Type B pancreatic cell (in vitro differentiated cells): Measurements from ENCODE around the gene RTRAF. TPM values are rescaled to one million over a fixed set of nuclear protein-coding genes. Genes with fewer than 3 reads are reported as not detected.

Experiments used
- DNase-seq: peaks from one replicate; pipeline ENCODE4 v3.0.0; 2021; ENCODE audit warnings: mixed read lengths; ENCODE audit not compliant: unreplicated experiment; ENCODE audit errors: extremely low spot score
- H3K27ac Mint-ChIP-seq: 2 replicates; pipeline ENCODE4 v1.8.0; 2021; ENCODE audit warnings: mild to moderate bottlenecking, mixed read lengths
- H3K27me3 Mint-ChIP-seq: 2 replicates; pipeline ENCODE4 v1.8.0; 2021; ENCODE audit warnings: mixed read lengths
- H3K36me3 Mint-ChIP-seq: 2 replicates; pipeline ENCODE4 v1.8.0; 2021; ENCODE audit warnings: mixed read lengths
- H3K4me1 Mint-ChIP-seq: one replicate; pipeline ENCODE4 v1.8.0; 2021; ENCODE audit warnings: mixed read lengths; ENCODE audit not compliant: unreplicated experiment
- H3K4me3 Mint-ChIP-seq: 2 replicates; pipeline ENCODE4 v1.8.0; 2021; ENCODE audit warnings: mild to moderate bottlenecking, mixed read lengths
- H3K9me3 Mint-ChIP-seq: 2 replicates; pipeline ENCODE4 v1.8.0; 2021; ENCODE audit warnings: mixed read lengths
- total RNA-seq: library from RNA; stranded (reverse); gene quantifications from 2 replicates; pipeline ENCODE4 v1.2.1, GENCODE V29; 2021; ENCODE audit warnings: low replicate concordance
- TF ChIP-seq, protein P1 (sequence below): fragments of 200-600 bp; sonication (generic); conservative IDR thresholded peaks from 2 replicates; pipeline ENCODE4 v1.5.0; 2021; ENCODE audit warnings: antibody characterized with exemption, mild to moderate bottlenecking

Gene RTRAF
- total RNA-seq, 1 donor from 2014 or later: 206 TPM

DNA sequence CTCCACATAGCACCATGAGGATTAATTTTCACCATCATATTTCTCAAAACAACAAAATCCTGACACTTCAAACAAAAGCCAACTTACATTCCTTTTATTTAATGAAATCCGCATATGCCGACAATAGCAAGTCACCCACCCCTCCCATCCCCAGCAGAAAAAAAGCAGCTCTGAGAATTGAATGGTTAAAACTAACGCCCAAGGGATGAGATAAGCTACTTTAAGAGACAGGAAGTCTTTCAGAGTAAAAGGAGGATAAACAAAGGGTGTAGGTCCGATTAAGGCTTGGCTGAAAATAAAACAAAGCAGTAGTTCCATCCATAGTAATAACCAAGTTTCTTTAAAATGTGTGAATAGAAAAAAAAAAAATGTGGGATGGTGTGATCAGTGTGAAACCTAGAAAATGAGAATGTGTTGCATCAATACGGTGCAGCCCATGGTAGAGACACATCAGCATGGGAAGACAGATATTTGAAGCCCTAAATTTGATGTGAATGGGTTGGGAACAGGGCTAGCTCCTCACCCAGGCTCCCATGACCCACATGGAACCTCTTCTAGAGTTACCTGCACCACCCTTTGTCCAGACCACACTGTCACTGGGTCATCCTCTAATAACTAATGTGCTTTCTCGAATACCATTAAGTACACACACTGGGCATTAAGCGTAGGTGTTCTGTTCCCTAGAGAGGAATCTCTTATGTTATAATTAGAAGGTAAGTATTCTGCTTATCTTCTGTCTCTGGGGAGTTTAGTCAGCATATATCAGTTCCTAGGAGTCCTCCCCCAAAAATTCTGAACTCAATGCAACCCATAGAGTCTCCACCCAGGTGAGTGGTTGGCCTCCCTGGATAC, 31.7 kb downstream of the RTRAF start:
- no peak for DNase-seq
- Mint-ChIP-seq H3K4me3 (no peak overlapping the region), H3K27me3 (peaks cover 3% of the 10 kb centered on the region), H3K27ac (no peak overlapping the region), H3K9me3 (peaks cover 8% of the 10 kb centered on the region), H3K36me3 (peaks cover 5% of the 10 kb centered on the region), H3K4me1 (peaks cover 22% of the 10 kb centered on the region)
- TF ChIP-seq, protein P1, sequence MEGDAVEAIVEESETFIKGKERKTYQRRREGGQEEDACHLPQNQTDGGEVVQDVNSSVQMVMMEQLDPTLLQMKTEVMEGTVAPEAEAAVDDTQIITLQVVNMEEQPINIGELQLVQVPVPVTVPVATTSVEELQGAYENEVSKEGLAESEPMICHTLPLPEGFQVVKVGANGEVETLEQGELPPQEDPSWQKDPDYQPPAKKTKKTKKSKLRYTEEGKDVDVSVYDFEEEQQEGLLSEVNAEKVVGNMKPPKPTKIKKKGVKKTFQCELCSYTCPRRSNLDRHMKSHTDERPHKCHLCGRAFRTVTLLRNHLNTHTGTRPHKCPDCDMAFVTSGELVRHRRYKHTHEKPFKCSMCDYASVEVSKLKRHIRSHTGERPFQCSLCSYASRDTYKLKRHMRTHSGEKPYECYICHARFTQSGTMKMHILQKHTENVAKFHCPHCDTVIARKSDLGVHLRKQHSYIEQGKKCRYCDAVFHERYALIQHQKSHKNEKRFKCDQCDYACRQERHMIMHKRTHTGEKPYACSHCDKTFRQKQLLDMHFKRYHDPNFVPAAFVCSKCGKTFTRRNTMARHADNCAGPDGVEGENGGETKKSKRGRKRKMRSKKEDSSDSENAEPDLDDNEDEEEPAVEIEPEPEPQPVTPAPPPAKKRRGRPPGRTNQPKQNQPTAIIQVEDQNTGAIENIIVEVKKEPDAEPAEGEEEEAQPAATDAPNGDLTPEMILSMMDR: no peak

DNA sequence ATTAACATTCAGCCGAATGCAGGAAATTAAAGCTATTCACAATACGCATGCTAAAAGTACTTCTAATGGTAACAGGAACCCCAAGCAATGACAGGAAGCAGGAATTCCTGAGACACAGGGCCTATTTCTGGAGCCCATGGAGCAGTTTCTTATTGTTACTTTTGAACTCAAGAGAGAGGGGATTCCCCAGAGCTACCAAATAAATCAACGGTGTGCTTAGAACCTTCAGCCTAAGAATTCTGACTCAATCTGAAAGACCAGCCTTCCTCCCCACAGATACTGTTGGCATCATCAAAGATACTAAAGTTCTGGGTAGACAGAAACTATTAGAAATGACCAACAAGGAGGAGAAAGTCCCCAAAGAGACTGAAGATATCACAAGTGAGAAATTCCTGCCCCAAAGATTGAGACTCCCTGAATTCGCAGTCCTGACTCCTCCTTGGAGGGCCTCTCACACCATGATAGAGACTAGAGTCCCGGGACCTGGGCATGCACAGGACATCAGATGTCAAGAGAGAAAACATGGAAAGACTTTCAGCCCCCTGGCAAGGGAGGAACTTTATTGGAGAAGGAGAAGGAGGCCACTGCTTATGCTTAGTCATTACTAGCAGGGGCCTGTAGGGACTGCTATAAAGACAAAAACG, 32.7 kb downstream of the RTRAF start:
- Mint-ChIP-seq H3K4me3 (no peak overlapping the region), H3K27ac (no peak overlapping the region), H3K36me3 (peaks cover 5% of the 10 kb centered on the region), H3K27me3 (peaks cover 3% of the 10 kb centered on the region), H3K4me1 (peaks cover 17% of the 10 kb centered on the region), H3K9me3 (peaks cover 8% of the 10 kb centered on the region)
- DNase-seq: no peak
- TF ChIP-seq, protein P1: no peak

DNA sequence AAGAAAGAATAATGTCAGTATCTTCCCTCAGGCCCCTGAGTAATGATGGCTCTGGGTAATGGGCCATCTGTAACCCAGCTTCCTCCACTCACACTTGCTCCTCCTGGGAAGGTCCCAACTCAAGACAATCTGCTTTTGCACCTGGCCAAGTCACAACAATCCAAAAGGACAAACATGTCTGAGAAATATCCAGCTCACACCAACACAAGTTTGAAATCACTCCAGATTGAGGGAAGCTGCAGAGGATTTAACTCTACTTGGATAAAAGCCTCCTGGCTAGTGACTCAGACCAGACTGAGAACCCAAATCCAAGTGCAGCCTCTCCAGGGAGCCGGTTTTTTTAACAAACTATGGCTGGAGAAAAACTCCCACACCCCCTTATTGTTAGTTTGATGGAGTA, 34.2 kb downstream of the RTRAF start:
- Mint-ChIP-seq H3K36me3 (no peaks in the 10 kb centered on the region), H3K27ac (no peak overlapping the region), H3K4me3 (no peak overlapping the region), H3K27me3 (peaks cover 3% of the 10 kb centered on the region), H3K9me3 (peaks cover 3% of the 10 kb centered on the region), H3K4me1 (peaks cover 11% of the 10 kb centered on the region)
- TF ChIP-seq, protein P1: no peak
- no peak for DNase-seq

DNA sequence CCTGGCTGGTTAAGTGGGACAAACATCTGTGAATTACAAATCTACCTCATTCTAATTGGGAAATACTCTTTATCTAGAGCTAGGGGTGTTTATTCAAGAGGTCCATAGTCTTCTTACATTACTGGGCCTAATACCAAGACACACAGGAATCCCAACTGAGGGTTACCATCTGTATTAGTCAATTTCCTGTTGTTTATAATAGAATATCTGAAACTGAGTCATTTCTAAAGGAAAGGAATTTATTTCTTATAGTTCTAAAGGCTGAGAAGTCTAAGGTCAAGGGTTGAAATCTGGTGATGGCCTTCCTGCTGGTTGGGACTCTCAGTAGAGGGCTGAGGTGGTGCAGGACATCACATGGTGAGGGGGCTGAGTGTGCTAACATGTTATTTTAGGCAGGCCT, 36.0 kb downstream of the RTRAF start:
- DNase-seq: no peak
- peaks cover 7% of the 10 kb centered on the region for H3K4me1 Mint-ChIP-seq
- peaks cover 3% of the 10 kb centered on the region for H3K9me3 Mint-ChIP-seq
- TF ChIP-seq, protein P1: no peak
- H3K27me3 Mint-ChIP-seq: peaks cover 3% of the 10 kb centered on the region
- H3K27ac Mint-ChIP-seq: no peak overlapping the region
- H3K36me3 Mint-ChIP-seq: no peaks in the 10 kb centered on the region
- no peak overlapping the region for H3K4me3 Mint-ChIP-seq

DNA sequence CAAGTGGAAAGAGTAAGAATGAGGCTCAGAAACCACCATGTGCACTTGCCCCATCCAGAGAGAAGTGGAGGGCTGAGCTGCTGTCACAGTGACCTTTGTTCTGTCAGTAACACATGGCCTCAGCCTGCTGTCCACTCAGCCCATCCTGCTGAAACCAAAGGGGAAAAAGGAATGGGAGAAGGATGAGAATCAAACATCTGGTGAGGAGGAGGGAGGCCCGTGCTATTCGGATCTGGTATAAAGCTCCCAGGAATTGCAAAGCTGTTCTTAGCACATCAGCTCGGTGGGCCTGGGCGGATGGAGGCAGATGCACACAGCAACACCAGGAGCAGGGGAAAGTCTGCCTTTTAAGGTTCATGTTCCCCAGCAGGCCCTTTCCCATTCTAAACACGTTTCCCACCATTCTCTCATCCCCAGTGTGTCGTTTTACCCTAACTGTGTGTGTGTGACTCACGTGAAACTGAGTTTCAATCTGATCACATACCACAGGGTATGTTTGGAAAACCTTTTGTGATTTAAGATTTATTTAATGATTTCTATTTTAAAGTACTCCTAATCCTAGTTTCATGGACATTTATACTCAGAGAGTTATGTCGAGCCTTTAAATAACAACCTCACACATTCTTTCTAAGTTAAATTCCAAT, 36.8 kb downstream of the RTRAF start:
- no peaks in the 10 kb centered on the region for H3K4me1 Mint-ChIP-seq
- no peak overlapping the region for H3K27ac Mint-ChIP-seq
- TF ChIP-seq, protein P1: no peak
- H3K4me3 Mint-ChIP-seq: no peak overlapping the region
- H3K27me3 Mint-ChIP-seq: peaks cover 3% of the 10 kb centered on the region
- DNase-seq: no peak
- H3K9me3 Mint-ChIP-seq: peaks cover 3% of the 10 kb centered on the region
- H3K36me3 Mint-ChIP-seq: no peaks in the 10 kb centered on the region
